Stimulated activated CD8-positive, alpha-beta memory T cell treated with anti-CD3 and anti-CD28 coated beads, Interleukin-15, amount 100 ng/mL, for 4 hours (primary cell): ENCODE results near the gene LACC1.
A peak's percentile ranks its signal among the peaks of the same experiment; 100 is the strongest.

Experiments used
- DNase-seq, 2 donors: peaks; one replicate each; pipeline ENCODE4 v3.0.0-alpha.2; 2020; ENCODE audit warnings: low read depth in 2 of 2

LACC1 gene

GRCh38 chr13:43879755-43880181 lies at the start of gene LACC1:
Gene LACC1, plus strand, starts transcription at chr13:43879904. Its CDS starts 1,082 bp downstream, at chr13:43880986.
- DNase-seq: peak in 1 of 2 donors; percentile 52

- DNase-seq: no peak
Measured at GRCh38 chr13:43830497-43830881, 49.2 kb upstream of the LACC1 start.

- no peak for DNase-seq
Measured at GRCh38 chr13:43831088-43831487, 48.6 kb upstream of the LACC1 start.

- DNase-seq: no peak
Measured at GRCh38 chr13:43835701-43836100, 44.0 kb upstream of the LACC1 start.

GRCh38 chr13:43838909-43839308 lies 40.8 kb upstream of the LACC1 start:
- no peak for DNase-seq

- DNase-seq: no peak
Measured at GRCh38 chr13:43846496-43847158, 33.1 kb upstream of the LACC1 start.

- no peak for DNase-seq
Measured at GRCh38 chr13:43848001-43848649, 31.6 kb upstream of the LACC1 start.

GRCh38 chr13:43850873-43851272 lies 28.8 kb upstream of the LACC1 start:
- no peak for DNase-seq

GRCh38 chr13:43852923-43853404 lies 26.7 kb upstream of the LACC1 start:
- no peak for DNase-seq

GRCh38 chr13:43861863-43862262 lies 17.8 kb upstream of the LACC1 start:
- no peak for DNase-seq

GRCh38 chr13:43864921-43865320 lies 14.8 kb upstream of the LACC1 start:
- DNase-seq: no peak

- no peak for DNase-seq
Measured at GRCh38 chr13:43865892-43866291, 13.8 kb upstream of the LACC1 start.

- no peak for DNase-seq
Measured at GRCh38 chr13:43872181-43872580, 7.5 kb upstream of the LACC1 start.

- DNase-seq: no peak
Measured at GRCh38 chr13:43874504-43875092, 5.1 kb upstream of the LACC1 start.

- no peak for DNase-seq
Measured at GRCh38 chr13:43876366-43876765, 3.3 kb upstream of the LACC1 start.

GRCh38 chr13:43877326-43877725 lies 2.4 kb upstream of the LACC1 start:
- no peak for DNase-seq

GRCh38 chr13:43877766-43878165 lies 1.9 kb upstream of the LACC1 start:
- no peak for DNase-seq

GRCh38 chr13:43878892-43879754 lies 581 bp upstream of the LACC1 start, which contains the start of gene CCDC122:
Gene CCDC122, minus strand, starts transcription at chr13:43879740. Its CDS starts 10,364 bp downstream, at chr13:43869376.
- peak; percentile 53 to 62 for DNase-seq

- no peak for DNase-seq
Measured at GRCh38 chr13:43880214-43880855, 631 bp downstream of the LACC1 start.

- no peak for DNase-seq
Measured at GRCh38 chr13:43880926-43881325, 1.2 kb downstream of the LACC1 start.

GRCh38 chr13:43881580-43881979 lies 1.9 kb downstream of the LACC1 start:
- DNase-seq: no peak
